Thoracic aorta (tissue), 2 donors: ENCODE results near the gene POU3F1. TPM values are rescaled to one million over a fixed set of nuclear protein-coding genes. Genes with fewer than 3 reads are reported as not detected.
"Not testable (repeated sequence)": the region's sequence is repeated elsewhere in the genome, so short reads cannot be mapped to it uniquely, and the experiment has no call there.

Source experiments
- ATAC-seq: fragments of 150-250 bp; one replicate; pipeline ENCODE4 v1.8.0; 2017; ENCODE audit warnings: low read depth; ENCODE audit not compliant: insufficient number of reproducible peaks, low FRiP score
- DNase-seq: peaks from one replicate; pipeline ENCODE4 v3.0.0-alpha.2; 2020; ENCODE audit warnings: low spot score
- H3K27ac ChIP-seq, 2 donors: fragments of 200-600 bp; sonication (generic); 1 replicate in 1 of 2; 2 replicates in 1 of 2; pipeline ENCODE4 v1.5.1; 2016; ENCODE audit warnings: mild to moderate bottlenecking in 2 of 2, moderate library complexity in 2 of 2
- H3K27me3 ChIP-seq: fragments of 200-600 bp; sonication (generic); replicated peaks from 2 replicates; pipeline ENCODE4 v1.6.0; 2016; ENCODE audit warnings: mild to moderate bottlenecking; ENCODE audit not compliant: insufficient read depth
- H3K36me3 ChIP-seq: fragments of 200-600 bp; sonication (generic); one replicate; pipeline ENCODE4 v1.5.1; 2016
- H3K4me1 ChIP-seq, 2 donors: fragments of 200-600 bp; sonication (generic); 1 replicate in 1 of 2; 2 replicates in 1 of 2; pipeline versions ENCODE4 v1.5.1 to v1.6.0; 2016; ENCODE audit warnings: low read depth in 2 of 2, mild to moderate bottlenecking in 1 of 2; ENCODE audit not compliant: control insufficient read depth in 1 of 2
- H3K4me3 ChIP-seq: fragments of 200-600 bp; sonication (generic); 2 replicates; pipeline ENCODE4 v1.5.1; 2016; ENCODE audit warnings: mild to moderate bottlenecking
- H3K9me3 ChIP-seq: fragments of 200-600 bp; sonication (generic); 2 replicates; pipeline ENCODE4 v1.5.1; 2016
- CTCF ChIP-seq: fragments of 200-600 bp; sonication (generic); IDR thresholded peaks from one replicate; pipeline ENCODE4 v1.5.1; 2019; ENCODE audit warnings: antibody characterized with exemption
- total RNA-seq, 2 donors: library from RNA; depleted of rRNA; stranded (reverse); fragments of >200 nt; gene quantifications; one replicate each; pipeline versions ENCODE4 v1.1.0 to v1.2.3, GENCODE V29; 2016

The POU3F1 gene
- total RNA-seq, 2 donors from 2014 or later, result not detected

GRCh38 chr1:38041936-38042834 lies 4.4 kb downstream of the POU3F1 start:
- no peaks in the 10 kb centered on the region for H3K36me3 ChIP-seq
- no peak for TF ChIP-seq CTCF
- peaks cover 33% of the 10 kb centered on the region for H3K27me3 ChIP-seq
- H3K4me3 ChIP-seq, result no peak overlapping the region
- DNase-seq, result no peak
- no peak overlapping the region for H3K27ac ChIP-seq
- H3K4me1 ChIP-seq, result peaks cover 9 to 18% of the 10 kb centered on the region in 2 donors
- ATAC-seq, result no peak
- no peaks in the 10 kb centered on the region for H3K9me3 ChIP-seq

- Histone ChIP-seq H3K4me1 (peaks cover 4 to 6% of the 10 kb centered on the region in 2 donors), H3K27me3 (peaks cover 23% of the 10 kb centered on the region), H3K36me3 (no peaks in the 10 kb centered on the region), H3K4me3 (no peak overlapping the region), H3K9me3 (no peaks in the 10 kb centered on the region), H3K27ac (no peak overlapping the region)
- TF ChIP-seq CTCF, result no peak
- DNase-seq, result no peak
- no peak for ATAC-seq
Observed at GRCh38 chr1:38039331-38040088, 7.1 kb downstream of the POU3F1 start.

- Histone ChIP-seq H3K4me1 (no peaks in the 10 kb centered on the region), H3K27ac (no peak overlapping the region), H3K36me3 (no peaks in the 10 kb centered on the region), H3K4me3 (no peak overlapping the region), H3K9me3 (no peaks in the 10 kb centered on the region), H3K27me3 (peaks cover 17% of the 10 kb centered on the region)
- no peak for TF ChIP-seq CTCF
- no peak for DNase-seq
- no peak for ATAC-seq
Observed at GRCh38 chr1:38038861-38039260, 7.7 kb downstream of the POU3F1 start.

GRCh38 chr1:38037221-38037939 lies 9.2 kb downstream of the POU3F1 start:
- Histone ChIP-seq H3K27me3 (peaks cover 8% of the 10 kb centered on the region), H3K27ac (no peak overlapping the region), H3K4me1 (no peaks in the 10 kb centered on the region), H3K36me3 (no peaks in the 10 kb centered on the region), H3K9me3 (no peaks in the 10 kb centered on the region), H3K4me3 (no peak overlapping the region)
- no peak for DNase-seq
- no peak for TF ChIP-seq CTCF
- ATAC-seq, result no peak

- no peak for TF ChIP-seq CTCF
- no peak overlapping the region for H3K27ac ChIP-seq
- H3K9me3 ChIP-seq, result no peaks in the 10 kb centered on the region
- H3K4me3 ChIP-seq, result no peak overlapping the region
- no peak for ATAC-seq
- no peak for DNase-seq
- H3K27me3 ChIP-seq, result no peaks in the 10 kb centered on the region
- H3K36me3 ChIP-seq, result no peaks in the 10 kb centered on the region
- H3K4me1 ChIP-seq, result peaks cover 8 to 10% of the 10 kb centered on the region in 2 donors
Observed at GRCh38 chr1:38034871-38035270, 11.7 kb downstream of the POU3F1 start.

- H3K4me1 ChIP-seq, result peaks cover 15 to 23% of the 10 kb centered on the region in 2 donors
- ATAC-seq, result not testable (repeated sequence)
Observed at GRCh38 chr1:38032992-38033391, 13.6 kb downstream of the POU3F1 start.

More at GRCh38 chr1:38032992-38033391, 13.6 kb downstream of the POU3F1 start:
- H3K36me3 ChIP-seq, DNase-seq, H3K27me3 ChIP-seq, H3K9me3 ChIP-seq, H3K27ac ChIP-seq, H3K4me3 ChIP-seq: not testable (repeated sequence)
